Stimulated activated CD8-positive, alpha-beta memory T cell treated with anti-CD3 and anti-CD28 coated beads, Interleukin-15, amount 100 ng/mL, for 48 hours (primary cell): ENCODE results near the gene C11orf97.
"Not testable (repeated sequence)": the region's sequence is repeated elsewhere in the genome, so short reads cannot be mapped to it uniquely, and the experiment has no call there.

Experiments
- DNase-seq, 2 donors: peaks; one replicate each; pipeline ENCODE4 v3.0.0-alpha.2; 2020; ENCODE audit warnings: low read depth in 2 of 2

The C11orf97 gene

GRCh38 chr11:94557992-94558391, 45.7 kb downstream of the C11orf97 start:
- no peak for DNase-seq

- no peak for DNase-seq
These were observed 46.2 kb downstream of the C11orf97 start for GRCh38 chr11:94558468-94558867.

- no peak for DNase-seq
These were observed 46.7 kb downstream of the C11orf97 start for GRCh38 chr11:94558932-94559331.

- no peak for DNase-seq
These were observed 47.1 kb downstream of the C11orf97 start for GRCh38 chr11:94559361-94559760.

- no peak for DNase-seq
These were observed 48.6 kb downstream of the C11orf97 start for GRCh38 chr11:94560834-94561233.

- no peak for DNase-seq
These were observed 51.1 kb downstream of the C11orf97 start for GRCh38 chr11:94563176-94563847.

- no peak for DNase-seq
These were observed 51.7 kb downstream of the C11orf97 start for GRCh38 chr11:94563848-94564467.

GRCh38 chr11:94567181-94567670, 55.0 kb downstream of the C11orf97 start, which contains the start of gene PIWIL4:
PIWIL4 (plus strand) TSS chr11:94567368; CDS start chr11:94567519, 151 bp downstream.
- no peak for DNase-seq

- DNase-seq: no peak
These were observed 55.9 kb downstream of the C11orf97 start for GRCh38 chr11:94568200-94568599.

GRCh38 chr11:94568717-94569116, 56.5 kb downstream of the C11orf97 start:
- DNase-seq: no peak

GRCh38 chr11:94572975-94573374, 60.7 kb downstream of the C11orf97 start:
- not testable (repeated sequence) for DNase-seq

GRCh38 chr11:94574193-94574961, 62.1 kb downstream of the C11orf97 start:
- DNase-seq: no peak

- no peak for DNase-seq
These were observed 64.0 kb downstream of the C11orf97 start for GRCh38 chr11:94576306-94576705.

GRCh38 chr11:94577841-94578240, 65.6 kb downstream of the C11orf97 start:
- no peak for DNase-seq
